HepG2 (cell line): Measurements from ENCODE around the gene CSNK2B. TPM values are rescaled to one million over a fixed set of nuclear protein-coding genes. Genes with fewer than 3 reads are reported as not detected.

Source experiments
- ATAC-seq: fragments of 200-7000 bp; cut with Tn5 transposase; 3 replicates; pipeline ENCODE4 v1.9.1; 2020; ENCODE audit warnings: mild to moderate bottlenecking, moderate library complexity
- BruUV-seq: library from RNA; stranded (reverse); fragments of 400-500 nt; replicated peaks from 2 replicates; lab custom pipeline; 2021; lab: Mats Ljungman, UMichigan
- CTCF ChIA-PET: fragments of 300-600 bp; formaldehyde crosslinking; extraction: SDS; loops from one replicate; lab custom pipeline; 2021; ENCODE audit warnings: low total read pairs, inconsistent platforms, low intra/inter-chr PET ratio; lab: Yijun Ruan, JAX
- POLR2A ChIA-PET: fragments of 350-600 bp; sonication (Branson Sonifier 250); formaldehyde crosslinking; loops from one replicate; lab custom pipeline; 2020; ENCODE audit warnings: antibody characterized with exemption, inconsistent platforms; lab: Yijun Ruan, JAX
- DNase-seq: peaks from one replicate; pipeline ENCODE4 v3.0.0-alpha.2; 2015; ENCODE audit warnings: low spot score
- FAIRE-seq: peaks from 3 replicates; lab custom pipeline; 2011; peaks lifted over from hg19 to GRCh38; lab: Jason Lieb, UNC
- H2AFZ ChIP-seq: one replicate; pipeline ENCODE4 v1.6.1; 2011; ENCODE audit warnings: low read length, inconsistent platforms
- H3K27ac ChIP-seq: fragments of 300-600 bp; 3 replicates; pipeline ENCODE4 v1.8.0; 2011; ENCODE audit warnings: mixed run types, mild to moderate bottlenecking, mixed read lengths, low read length, inconsistent platforms; ENCODE audit not compliant: insufficient read depth; ENCODE audit errors: extremely low read length
- H3K27me3 ChIP-seq, 2 experiments: fragments of 200-600 bp in 1 of 2; 2 replicates in 1 of 2; 3 replicates in 1 of 2; pipeline versions ENCODE4 v1.6.0 to v1.8.0; 2011; ENCODE audit warnings: low read length in 2 of 2, mild to moderate bottlenecking in 2 of 2, moderate library complexity in 2 of 2, inconsistent platforms in 1 of 2; ENCODE audit not compliant: insufficient read depth in 2 of 2, control insufficient read depth in 1 of 2
- H3K36me3 ChIP-seq, 2 experiments: fragments of 200-600 bp in 1 of 2; replicated peaks in 1 of 2; 2 replicates in 1 of 2; 3 replicates in 1 of 2; pipeline versions ENCODE4 v1.5.1 to v1.8.0; 2011; ENCODE audit warnings: low read length in 2 of 2, inconsistent platforms in 1 of 2; ENCODE audit not compliant: insufficient read depth in 2 of 2, control insufficient read depth in 1 of 2
- H3K4me1 ChIP-seq: 2 replicates; pipeline ENCODE4 v1.5.1; 2012; ENCODE audit warnings: low read length, inconsistent platforms; ENCODE audit not compliant: insufficient read depth
- H3K4me2 ChIP-seq: 2 replicates; pipeline ENCODE4 v1.6.0; 2011; ENCODE audit warnings: low read depth, low read length, inconsistent platforms
- H3K4me3 ChIP-seq, 3 experiments: fragments of 200-600 bp in 1 of 3; sonication (generic), shearing (Covaris generic) in 1 of 3; replicated peaks in 1 of 3; 2 replicates each; pipeline ENCODE4 v1.5.1; 2011 to 2016; ENCODE audit warnings: low read length in 3 of 3, inconsistent platforms in 2 of 3, low read depth in 2 of 3, mild to moderate bottlenecking in 2 of 3, control low read depth in 1 of 3, mixed read lengths in 1 of 3; ENCODE audit not compliant: insufficient read depth in 1 of 3
- H3K79me2 ChIP-seq: one replicate; pipeline ENCODE4 v1.6.1; 2011; ENCODE audit warnings: low read length, inconsistent platforms; ENCODE audit not compliant: insufficient read depth
- H3K9ac ChIP-seq: 2 replicates; pipeline ENCODE4 v1.6.0; 2011; ENCODE audit warnings: mild to moderate bottlenecking, low read depth, low read length, inconsistent platforms; ENCODE audit not compliant: insufficient read depth
- H3K9me3 ChIP-seq: 2 replicates; pipeline ENCODE4 v1.5.1; 2012; ENCODE audit warnings: mild to moderate bottlenecking, low read length
- H4K20me1 ChIP-seq: 2 replicates; pipeline ENCODE4 v1.6.0; 2011; ENCODE audit warnings: inconsistent platforms, mild to moderate bottlenecking, low read length, moderate library complexity; ENCODE audit not compliant: insufficient read depth
- HNF1A ChIP-seq, 2 experiments: sonication (generic) in 1 of 2; formaldehyde crosslinking in 1 of 2; IDR thresholded peaks; 2 replicates each; pipeline versions ENCODE4 v1.4.0 to v1.6.1; 2016 to 2020; ENCODE audit warnings: borderline replicate concordance in 1 of 2, low read depth in 1 of 2, mild to moderate bottlenecking in 1 of 2, missing genetic modification reagents in 1 of 2
- HOXA5 ChIP-seq: sonication (generic); formaldehyde crosslinking; IDR thresholded peaks from 2 replicates; pipeline ENCODE4 v1.4.0; 2020; ENCODE audit warnings: missing genetic modification reagents
- REL ChIP-seq: sonication (generic); formaldehyde crosslinking; conservative IDR thresholded peaks from 2 replicates; pipeline ENCODE4 v1.8.0; 2022; ENCODE audit warnings: mild to moderate bottlenecking, missing genetic modification reagents, moderate library complexity
- SAP130 ChIP-seq: IDR thresholded peaks from 2 replicates; pipeline ENCODE4 v1.6.1; 2016; ENCODE audit warnings: low read depth
- SCMH1 ChIP-seq: sonication (generic); formaldehyde crosslinking; IDR thresholded peaks from 2 replicates; pipeline ENCODE4 v1.9.0; 2021; ENCODE audit warnings: missing genetic modification reagents, mild to moderate bottlenecking, borderline replicate concordance
- ZBTB26 ChIP-seq: IDR thresholded peaks from 2 replicates; pipeline ENCODE4 v1.6.1; 2016; ENCODE audit warnings: missing compliant biosample characterization, missing genetic modification reagents, borderline replicate concordance
- ZNF639 ChIP-seq: conservative IDR thresholded peaks from 2 replicates; pipeline ENCODE4 v1.6.1; 2018; ENCODE audit warnings: missing genetic modification reagents
- WGBS: methylation state at CpG from one replicate; pipeline ENCODE4 v1.1.6; 2017; ENCODE audit warnings: low lambda C conversion rate; 5-methylcytosine and 5-hydroxymethylcytosine counted together
- in situ Hi-C: cut with HindIII; loops from 2 replicates; pipeline ENCODE4 v1.10.0; 2017; ENCODE audit warnings: low pct_unique_long_range_greater_than_20kb; ENCODE audit not compliant: extremely low pct_ligation_motif_present
- intact Hi-C: fragments of 100-400 bp; cut with micrococcal nuclease; formaldehyde crosslinking; loops from one replicate; pipeline ENCODE4 v1.10.0; 2022; ENCODE audit not compliant: unreplicated experiment
- polyA plus RNA-seq, 8 experiments: library from polyadenylated mRNA; depleted of rRNA in 3 of 8; stranded (reverse) in 7 of 8; unstranded in 1 of 8; fragments of >200 nt; fragmentation: Illumina TruSeq in 4 of 8; extraction: Trizol in 4 of 8; gene quantifications; 2 replicates each; pipeline versions ENCODE4 v1.2.1 to v1.2.3, GENCODE V29; 2011 to 2016; ENCODE audit warnings: low read depth in 4 of 8, missing spikeins in 1 of 8, mixed read lengths in 1 of 8; ENCODE audit not compliant: insufficient read depth in 1 of 8
- total RNA-seq, 5 experiments: library from RNA; depleted of rRNA; stranded (reverse); fragments of >200 nt; fragmentation: Illumina TruSeq; extraction: Trizol; gene quantifications; 2 replicates each; pipeline ENCODE4 v1.2.3, GENCODE V29; 2016; ENCODE audit warnings: low read depth in 1 of 5
- TF ChIP-seq, protein P1 (sequence below): sonication (generic); formaldehyde crosslinking; IDR thresholded peaks from 2 replicates; pipeline ENCODE4 v1.5.0; 2020; ENCODE audit warnings: mild to moderate bottlenecking, missing genetic modification reagents, borderline replicate concordance

The CSNK2B gene
- total and polyA plus RNA-seq, 2 of the 13 experiments (the other 11 are each of a cell fraction or from before 2014, with no cell fraction given) = 111 to 296 TPM

DNA sequence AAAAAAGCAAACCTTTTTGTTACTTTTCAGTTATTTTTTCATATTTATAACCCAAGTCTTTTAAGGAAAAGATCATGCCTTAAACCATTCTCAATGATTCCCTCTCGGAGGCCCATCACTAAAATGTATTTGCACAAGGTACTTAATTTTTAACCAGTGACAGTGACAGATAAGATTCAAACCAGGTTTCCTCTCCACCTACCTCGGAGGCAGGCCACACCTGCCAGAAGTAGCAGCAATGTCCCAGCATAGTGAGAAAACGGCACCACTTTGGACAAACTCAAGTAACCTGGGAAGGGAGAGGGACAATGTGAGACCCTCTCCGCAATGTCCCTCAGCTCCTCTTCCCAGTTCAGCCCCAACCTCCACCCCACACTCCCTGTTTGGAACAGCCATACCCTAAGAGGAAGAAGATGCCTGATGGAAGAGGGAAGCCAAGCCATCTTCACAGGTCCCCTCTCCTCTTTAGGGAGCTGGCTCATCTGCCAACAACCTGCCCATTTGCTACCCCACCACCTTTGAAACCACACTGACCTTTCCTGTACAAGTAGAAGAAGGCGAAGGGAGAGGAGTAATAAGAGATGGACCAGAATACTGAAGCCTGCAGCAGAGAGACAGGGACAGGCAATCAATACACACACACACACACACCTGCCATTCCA is 35.0 kb downstream of the CSNK2B start:
- FAIRE-seq = no peak
- Histone ChIP-seq H3K4me1 (peaks cover 39% of the 10 kb centered on the region), H3K36me3 (peaks cover 4 to 21% of the 10 kb centered on the region in 2 experiments; a peak in 4 of 5 replicates), H3K27me3 (no peaks in the 10 kb centered on the region; a peak in 2 of 5 replicates), H3K4me2 (peak overlapping the region; percentile 99), H3K9me3 (no peaks in the 10 kb centered on the region), H3K9ac (peak overlapping the region; percentile 95; the same call in 1 of the 2 replicates), H4K20me1 (no peaks in the 10 kb centered on the region), H3K27ac (no peak overlapping the region), H3K4me3 (peak overlapping the region in 1 of 3 experiments; percentile 84; a peak in 3 of 6 replicates)
- DNase-seq = no peak
- in situ Hi-C loops = no loop called here
- POLR2A ChIA-PET = interaction anchor here (0.5 to 2.7 kb wide), 2 partner anchors 8 to 29 kb away, joined by 3 to 22 read pairs; no protein-coding TSS in a partner anchor
- 50% methylated on average over 5 of the region's 5 CpGs for WGBS
- ATAC-seq = no peak
- TF ChIP-seq SAP130 (CRISPR knock-in tag) (0 out of 2 replicates have a peak, but pooled peaks have one; percentile 41), HNF1A (IDR thresholded peaks at IDR 0.05; ENCODE audit: low read depth) (peak; percentile 59), HNF1A (CRISPR knock-in tag; IDR thresholded peaks at IDR 0.05; ENCODE audit: borderline replicate concordance) (no peak), REL (CRISPR knock-in tag) (no peak), ZNF639 (CRISPR knock-in tag) (no peak), ZBTB26 (no peak), HOXA5 (CRISPR knock-in tag) (peak; percentile 80; the same call in 1 of the 2 replicates), SCMH1 (CRISPR knock-in tag) (no peak)
- TF ChIP-seq, protein P1, sequence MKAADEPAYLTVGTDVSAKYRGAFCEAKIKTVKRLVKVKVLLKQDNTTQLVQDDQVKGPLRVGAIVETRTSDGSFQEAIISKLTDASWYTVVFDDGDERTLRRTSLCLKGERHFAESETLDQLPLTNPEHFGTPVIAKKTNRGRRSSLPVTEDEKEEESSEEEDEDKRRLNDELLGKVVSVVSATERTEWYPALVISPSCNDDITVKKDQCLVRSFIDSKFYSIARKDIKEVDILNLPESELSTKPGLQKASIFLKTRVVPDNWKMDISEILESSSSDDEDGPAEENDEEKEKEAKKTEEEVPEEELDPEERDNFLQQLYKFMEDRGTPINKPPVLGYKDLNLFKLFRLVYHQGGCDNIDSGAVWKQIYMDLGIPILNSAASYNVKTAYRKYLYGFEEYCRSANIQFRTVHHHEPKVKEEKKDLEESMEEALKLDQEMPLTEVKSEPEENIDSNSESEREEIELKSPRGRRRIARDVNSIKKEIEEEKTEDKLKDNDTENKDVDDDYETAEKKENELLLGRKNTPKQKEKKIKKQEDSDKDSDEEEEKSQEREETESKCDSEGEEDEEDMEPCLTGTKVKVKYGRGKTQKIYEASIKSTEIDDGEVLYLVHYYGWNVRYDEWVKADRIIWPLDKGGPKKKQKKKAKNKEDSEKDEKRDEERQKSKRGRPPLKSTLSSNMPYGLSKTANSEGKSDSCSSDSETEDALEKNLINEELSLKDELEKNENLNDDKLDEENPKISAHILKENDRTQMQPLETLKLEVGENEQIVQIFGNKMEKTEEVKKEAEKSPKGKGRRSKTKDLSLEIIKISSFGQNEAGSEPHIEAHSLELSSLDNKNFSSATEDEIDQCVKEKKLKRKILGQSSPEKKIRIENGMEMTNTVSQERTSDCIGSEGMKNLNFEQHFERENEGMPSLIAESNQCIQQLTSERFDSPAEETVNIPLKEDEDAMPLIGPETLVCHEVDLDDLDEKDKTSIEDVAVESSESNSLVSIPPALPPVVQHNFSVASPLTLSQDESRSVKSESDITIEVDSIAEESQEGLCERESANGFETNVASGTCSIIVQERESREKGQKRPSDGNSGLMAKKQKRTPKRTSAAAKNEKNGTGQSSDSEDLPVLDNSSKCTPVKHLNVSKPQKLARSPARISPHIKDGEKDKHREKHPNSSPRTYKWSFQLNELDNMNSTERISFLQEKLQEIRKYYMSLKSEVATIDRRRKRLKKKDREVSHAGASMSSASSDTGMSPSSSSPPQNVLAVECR (CRISPR knock-in tag) = 0 out of 2 replicates have a peak, but pooled peaks have one; percentile 23
- TF ChIP-seq, all 625 proteins: peak for 4
- intact Hi-C loops = loop anchor here (5.0 kb wide), 1 partner anchor 36 kb away; the partner anchor contains the start of gene CLIC1
- BruUV-seq = no TSS peak
- Histone ChIP-seq H2AFZ (no peak overlapping the region), H3K79me2 (peaks cover 22% of the 10 kb centered on the region)
- CTCF ChIA-PET = no interaction called here
